ENCODE data around the gene PSMC5.
"Not testable (repeated sequence)": the region's sequence is repeated elsewhere in the genome, so short reads cannot be mapped to it uniquely, and the experiment has no call there.

The PSMC5 gene

DNA sequence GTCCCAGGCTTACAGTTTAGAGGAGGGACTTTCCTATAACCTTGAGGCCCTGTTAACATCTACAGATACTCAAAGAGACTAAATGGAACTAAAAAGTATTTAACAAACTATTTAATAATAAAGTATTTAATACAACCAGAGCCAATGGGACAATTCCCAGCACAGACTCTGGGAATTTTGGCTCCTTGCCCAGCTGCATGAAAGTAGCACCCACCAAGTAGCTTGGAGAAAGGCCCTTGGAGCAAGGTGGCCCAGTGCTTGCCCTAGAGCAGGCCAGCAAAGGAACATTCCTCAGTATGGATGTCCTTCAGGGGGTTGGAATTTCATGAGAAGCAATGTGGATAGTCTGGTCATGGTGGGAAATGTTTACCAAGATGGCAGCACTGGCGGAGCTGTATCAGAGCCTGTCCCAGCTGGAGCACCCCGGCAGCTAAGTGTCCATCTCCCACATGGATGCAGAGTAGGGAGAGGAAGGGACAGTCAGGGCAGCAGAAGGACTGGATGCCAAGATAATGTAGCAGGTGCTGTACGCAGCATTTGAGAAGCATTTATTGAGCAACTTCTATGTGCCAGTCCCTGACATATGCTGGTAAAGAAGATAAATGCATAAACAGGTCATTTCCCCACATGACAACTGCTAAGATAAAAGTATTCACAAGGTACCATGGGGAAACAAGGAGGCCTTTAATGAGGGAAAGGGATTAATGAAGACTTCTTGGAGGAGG, 20.5 kb downstream of the PSMC5 start:
- TF ChIP-seq, protein P1, sequence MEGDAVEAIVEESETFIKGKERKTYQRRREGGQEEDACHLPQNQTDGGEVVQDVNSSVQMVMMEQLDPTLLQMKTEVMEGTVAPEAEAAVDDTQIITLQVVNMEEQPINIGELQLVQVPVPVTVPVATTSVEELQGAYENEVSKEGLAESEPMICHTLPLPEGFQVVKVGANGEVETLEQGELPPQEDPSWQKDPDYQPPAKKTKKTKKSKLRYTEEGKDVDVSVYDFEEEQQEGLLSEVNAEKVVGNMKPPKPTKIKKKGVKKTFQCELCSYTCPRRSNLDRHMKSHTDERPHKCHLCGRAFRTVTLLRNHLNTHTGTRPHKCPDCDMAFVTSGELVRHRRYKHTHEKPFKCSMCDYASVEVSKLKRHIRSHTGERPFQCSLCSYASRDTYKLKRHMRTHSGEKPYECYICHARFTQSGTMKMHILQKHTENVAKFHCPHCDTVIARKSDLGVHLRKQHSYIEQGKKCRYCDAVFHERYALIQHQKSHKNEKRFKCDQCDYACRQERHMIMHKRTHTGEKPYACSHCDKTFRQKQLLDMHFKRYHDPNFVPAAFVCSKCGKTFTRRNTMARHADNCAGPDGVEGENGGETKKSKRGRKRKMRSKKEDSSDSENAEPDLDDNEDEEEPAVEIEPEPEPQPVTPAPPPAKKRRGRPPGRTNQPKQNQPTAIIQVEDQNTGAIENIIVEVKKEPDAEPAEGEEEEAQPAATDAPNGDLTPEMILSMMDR (IDR thresholded peaks at IDR 0.05; ENCODE audit: low read depth, low read length) = no peak
- no peak for DNase-seq (ENCODE audit: extremely low read depth, low read depth)

DNA sequence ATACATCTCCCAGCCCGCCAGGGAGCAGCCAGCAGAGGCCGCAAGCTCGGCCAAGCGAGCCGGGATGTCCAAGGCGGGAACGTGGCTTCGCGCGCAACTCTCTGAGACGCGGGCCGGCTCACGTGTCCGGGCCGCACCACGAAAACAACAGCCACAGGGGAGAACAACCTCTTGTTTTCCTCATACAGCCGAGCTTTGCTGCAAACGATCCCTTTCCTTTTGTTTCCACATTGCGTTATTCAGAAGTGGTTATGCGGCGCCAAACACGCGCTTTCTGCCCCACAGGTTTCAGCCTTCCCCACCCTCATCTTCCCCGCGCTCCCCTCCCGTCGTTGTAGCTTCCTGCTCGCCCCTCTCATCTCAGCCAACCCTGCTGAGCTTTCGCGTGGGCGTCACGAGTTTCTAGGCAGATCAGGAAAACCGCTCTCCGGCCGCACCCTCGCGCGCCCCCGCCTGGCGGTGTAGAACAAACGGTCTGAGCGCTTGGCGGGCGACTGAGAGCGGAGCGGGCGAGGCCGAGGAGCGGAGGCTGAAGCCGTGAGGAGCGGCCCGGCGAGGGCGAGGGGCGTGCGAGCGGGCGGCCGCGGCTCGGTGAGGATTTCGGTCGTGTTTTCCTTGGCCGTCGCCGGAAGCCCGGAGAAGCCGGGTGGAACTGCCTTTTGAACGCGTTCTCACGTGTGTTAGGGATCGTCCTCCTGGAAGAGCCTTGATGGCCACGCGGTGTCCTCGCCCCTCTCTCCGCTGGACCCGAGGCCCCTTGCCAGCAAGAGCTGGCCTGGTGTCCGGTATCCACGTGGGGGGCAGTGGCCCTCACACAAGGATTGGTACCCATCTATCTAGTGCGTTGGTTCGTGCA, 21.8 kb downstream of the PSMC5 start:
- TF ChIP-seq, protein P1 (IDR thresholded peaks at IDR 0.05; ENCODE audit: low read depth, low read length) = peak; percentile 67
- peak; percentile 66 for DNase-seq (ENCODE audit: extremely low read depth, low read depth)

DNA sequence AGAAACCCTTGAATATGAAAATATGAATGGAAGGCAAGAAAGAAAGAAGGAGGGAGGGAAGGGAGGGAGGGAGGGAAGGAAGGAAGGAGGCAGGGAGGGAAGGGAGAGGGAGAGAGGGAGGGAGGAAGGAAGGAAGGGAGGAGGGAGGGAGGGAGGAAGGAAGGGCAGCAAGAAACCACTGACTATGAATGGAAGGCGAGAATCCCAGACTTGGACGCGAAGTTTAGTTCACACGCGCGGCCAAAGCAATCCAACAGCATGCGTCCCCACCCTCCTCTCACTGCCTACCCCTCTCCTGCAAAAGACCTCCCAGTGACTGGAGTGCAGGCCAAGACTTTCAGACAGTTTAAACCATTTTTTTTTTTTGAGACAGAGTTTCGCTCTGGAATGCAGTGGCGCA, 23.2 kb downstream of the PSMC5 start:
- TF ChIP-seq, protein P1 (IDR thresholded peaks at IDR 0.05; ENCODE audit: low read depth, low read length) = no peak
- no peak for DNase-seq (ENCODE audit: extremely low read depth, low read depth)

DNA sequence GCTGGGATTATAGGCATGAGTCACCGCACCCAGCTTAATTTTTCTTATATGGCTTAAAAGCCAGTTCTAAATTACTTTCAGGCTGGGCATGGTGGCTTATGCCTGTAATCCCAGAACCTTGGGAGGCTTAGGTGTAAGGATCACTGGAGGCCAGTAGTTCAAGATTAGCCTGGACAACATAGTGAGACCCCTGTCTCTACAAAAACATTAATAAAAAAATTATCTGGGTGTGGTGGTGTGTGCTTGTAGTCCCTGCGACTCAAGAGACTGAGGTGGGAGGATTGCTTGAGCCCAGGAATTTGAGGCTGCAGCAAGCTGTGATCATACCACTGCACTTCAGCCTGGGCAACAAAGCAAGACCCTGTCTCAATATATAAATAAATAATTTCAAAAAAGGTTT, 26.0 kb downstream of the PSMC5 start:
- TF ChIP-seq, protein P1 (IDR thresholded peaks at IDR 0.05; ENCODE audit: low read depth, low read length) = no peak
- DNase-seq (ENCODE audit: extremely low read depth, low read depth) = no peak

DNA sequence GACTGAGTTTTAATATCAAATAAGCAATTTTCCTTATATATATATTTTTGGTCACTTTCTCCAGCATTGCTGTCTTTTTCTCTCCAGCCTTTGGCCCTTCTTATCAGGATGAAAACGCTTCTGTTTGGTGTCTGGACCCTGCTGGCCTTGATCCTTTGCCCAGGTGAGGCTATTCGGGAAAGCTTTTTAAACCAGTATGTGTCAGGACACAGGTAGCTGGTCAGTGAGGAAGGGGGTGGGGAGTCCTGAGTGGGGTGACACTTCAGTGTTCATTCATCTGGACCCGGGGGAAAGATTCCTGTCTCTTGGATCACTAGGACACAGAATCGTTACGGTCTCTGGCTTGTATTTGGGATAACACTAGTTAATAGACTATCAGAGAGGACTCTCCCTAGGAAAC, 27.5 kb downstream of the PSMC5 start:
- TF ChIP-seq, protein P1 (IDR thresholded peaks at IDR 0.05; ENCODE audit: low read depth, low read length) = no peak
- no peak for DNase-seq (ENCODE audit: extremely low read depth, low read depth)

DNA sequence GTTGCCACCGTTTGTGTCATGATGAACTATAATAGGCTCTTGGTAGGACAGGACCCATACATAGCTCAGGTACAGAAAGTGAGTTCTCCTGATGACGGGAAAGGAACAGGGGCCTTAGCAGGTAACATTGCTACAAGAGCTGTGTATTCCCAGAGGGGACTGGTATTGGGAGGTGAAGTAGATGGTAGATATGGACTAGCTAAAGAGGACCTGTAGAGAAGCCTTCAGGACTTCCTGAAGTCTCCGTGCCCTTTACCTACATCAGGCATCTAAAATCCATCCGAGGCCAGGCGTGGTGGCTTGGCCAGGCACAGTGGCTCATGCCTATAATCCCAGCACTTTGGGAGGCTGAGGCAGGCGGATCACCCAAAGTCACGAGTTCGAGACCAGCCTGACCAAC, 28.0 kb downstream of the PSMC5 start:
- no peak for DNase-seq (ENCODE audit: extremely low read depth, low read depth)
- TF ChIP-seq, protein P1 (IDR thresholded peaks at IDR 0.05; ENCODE audit: low read depth, low read length) = no peak

DNA sequence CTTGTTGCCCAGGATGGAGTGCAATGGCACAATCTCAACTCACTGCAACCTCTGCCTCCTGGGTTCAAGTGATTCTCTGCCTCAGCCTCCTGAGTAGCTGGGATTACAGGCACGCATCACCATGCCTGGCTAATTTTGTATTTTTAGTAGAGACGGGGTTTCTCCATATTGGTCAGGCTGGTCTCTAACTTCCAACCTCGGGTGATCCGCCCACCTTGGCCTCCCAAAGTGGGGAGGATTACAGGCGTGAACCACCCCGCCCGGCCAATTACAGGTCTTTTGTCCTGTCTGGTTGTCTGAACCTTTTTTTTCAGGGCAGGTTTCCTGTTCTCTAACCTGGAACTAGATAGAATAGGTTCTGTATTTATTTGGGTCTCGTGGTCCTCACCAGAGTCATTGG, 29.2 kb downstream of the PSMC5 start:
- DNase-seq (ENCODE audit: extremely low read depth, low read depth) = not testable (repeated sequence)

All from AG09319 (cell line).